H1 (cell line): ENCODE data around the gene TMEM168. TPM values are rescaled to one million over a fixed set of nuclear protein-coding genes. Genes with fewer than 3 reads are reported as not detected.

ENCODE experiments used
- CHD7 ChIP-seq: fragments of 300-600 bp; sonication (generic); IDR thresholded peaks from 2 replicates; pipeline ENCODE4 v1.7.1; 2012; ENCODE audit warnings: low read length, moderate library complexity, mild to moderate bottlenecking, inconsistent platforms; ENCODE audit not compliant: insufficient replicate concordance
- JUN ChIP-seq: IDR thresholded peaks from 2 replicates; pipeline ENCODE4 v1.6.1; 2011; ENCODE audit warnings: low read depth, mild to moderate bottlenecking, improper control_type of control experiment, low read length
- NANOG ChIP-seq: IDR thresholded peaks from 2 replicates; pipeline ENCODE4 v1.6.1; 2011; ENCODE audit warnings: low read length, low read depth, mild to moderate bottlenecking, inconsistent platforms; ENCODE audit not compliant: insufficient read depth, poor library complexity, severe bottlenecking
- YY1 ChIP-seq: IDR thresholded peaks from 2 replicates; pipeline ENCODE4 v1.6.1; 2011; ENCODE audit warnings: low read depth, mild to moderate bottlenecking, low read length
- polyA plus RNA-seq, 7 experiments: library from polyadenylated mRNA; depleted of rRNA in 3 of 7; stranded (reverse) in 5 of 7; unstranded in 2 of 7; fragments of >200 nt in 5 of 7; fragments of 200-250 nt in 2 of 7; gene quantifications; 1 replicate in 5 of 7; 2 replicates in 1 of 7; 4 replicates in 1 of 7; pipeline versions ENCODE4 v1.2.1 to v1.2.3, GENCODE V29; 2011 to 2013; ENCODE audit warnings: missing spikeins in 2 of 7, mixed read lengths in 2 of 7
- total RNA-seq: library from RNA; stranded (reverse); fragmentation: NEBNext Ultra II Directional; extraction: Animal tissue kit (Norgen Biotek cat#: 25700); gene quantifications from 2 replicates; pipeline ENCODE4 v1.2.1, GENCODE V29; 2021

The TMEM168 gene
- total and polyA plus RNA-seq, 2 of the 8 experiments (the other 6 are each of a cell fraction or from before 2014, with no cell fraction given) = 8.9 to 11.1 TPM

DNA sequence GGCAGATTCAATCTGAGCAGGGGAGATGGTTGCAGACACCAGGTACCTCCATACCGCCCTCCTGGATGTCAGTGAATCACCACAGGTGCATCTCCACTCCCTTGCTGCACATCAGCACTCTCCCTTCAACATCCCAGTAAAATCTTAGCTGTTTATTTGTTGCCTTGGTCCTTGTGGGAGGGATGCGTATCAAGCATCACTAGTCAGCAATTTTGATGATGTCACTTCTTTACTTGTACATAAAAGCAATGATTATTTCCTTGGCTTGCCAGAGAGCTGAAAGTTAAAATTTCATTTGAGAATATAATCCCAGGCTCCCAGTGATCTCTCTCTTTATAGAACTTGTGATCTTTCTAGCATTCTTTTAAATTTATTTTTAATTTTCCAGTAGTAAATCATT is 49.5 kb downstream of the TMEM168 start (continued):
- TF ChIP-seq CHD7 = no peak
- TF ChIP-seq YY1 = no peak
- no peak for TF ChIP-seq NANOG
- no peak for TF ChIP-seq JUN
